Stimulated activated CD8-positive, alpha-beta memory T cell treated with anti-CD3 and anti-CD28 coated beads, Interleukin-12 subunit alpha, Interleukin-12 subunit beta, amount 100 ng/mL, for 24 hours (primary cell): ENCODE results near the gene UBE2H.
"Not testable (repeated sequence)": the region's sequence is repeated elsewhere in the genome, so short reads cannot be mapped to it uniquely, and the experiment has no call there.

ENCODE experiments used
- DNase-seq: peaks from one replicate; pipeline ENCODE4 v3.0.0-alpha.2; 2020; ENCODE audit errors: extremely low read depth

Gene UBE2H

DNA sequence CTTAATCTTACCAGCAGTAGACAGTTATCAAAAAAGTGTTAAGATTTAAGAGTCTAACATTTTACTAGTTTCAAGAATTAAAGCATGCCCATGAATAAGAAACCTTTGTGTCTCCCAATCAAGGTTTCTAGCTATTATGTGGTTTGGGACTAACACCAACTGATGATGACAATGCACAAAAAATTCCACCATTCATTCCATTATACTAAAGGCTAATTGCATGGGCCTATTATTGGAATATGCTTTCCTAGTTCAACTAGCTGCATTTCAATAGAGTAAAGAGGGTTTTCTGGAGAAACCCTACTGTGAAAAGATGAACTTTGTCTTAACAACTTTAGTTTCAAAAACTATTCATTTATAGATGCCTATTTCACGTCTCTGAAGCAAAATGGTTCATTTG lies 44.6 kb downstream of the UBE2H start:
- no peak for DNase-seq

GRCh38 chr7:129907122-129907736 lies 45.5 kb downstream of the UBE2H start:
- DNase-seq = no peak

- DNase-seq = no peak
Measured at GRCh38 chr7:129906700-129907099, 46.1 kb downstream of the UBE2H start.

DNA sequence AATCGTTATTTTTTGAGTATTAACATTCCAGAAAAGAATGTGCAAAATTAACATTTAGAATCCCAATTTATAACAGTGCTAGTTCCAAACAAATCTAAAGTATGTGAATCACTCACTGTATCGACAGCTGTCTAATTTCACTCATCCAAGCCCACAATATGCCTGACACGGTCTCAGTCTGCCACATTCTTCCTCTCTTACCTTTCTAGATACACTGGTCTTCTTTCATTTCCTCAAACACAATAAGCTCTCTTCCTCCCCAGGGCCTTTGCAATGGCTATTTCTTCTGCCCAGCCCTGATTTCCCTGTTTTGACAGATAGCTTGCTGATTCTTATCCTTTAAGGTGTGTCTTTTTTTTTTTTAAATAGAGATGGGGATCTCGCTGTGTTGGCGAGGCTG lies 48.8 kb downstream of the UBE2H start:
- DNase-seq = no peak

DNA sequence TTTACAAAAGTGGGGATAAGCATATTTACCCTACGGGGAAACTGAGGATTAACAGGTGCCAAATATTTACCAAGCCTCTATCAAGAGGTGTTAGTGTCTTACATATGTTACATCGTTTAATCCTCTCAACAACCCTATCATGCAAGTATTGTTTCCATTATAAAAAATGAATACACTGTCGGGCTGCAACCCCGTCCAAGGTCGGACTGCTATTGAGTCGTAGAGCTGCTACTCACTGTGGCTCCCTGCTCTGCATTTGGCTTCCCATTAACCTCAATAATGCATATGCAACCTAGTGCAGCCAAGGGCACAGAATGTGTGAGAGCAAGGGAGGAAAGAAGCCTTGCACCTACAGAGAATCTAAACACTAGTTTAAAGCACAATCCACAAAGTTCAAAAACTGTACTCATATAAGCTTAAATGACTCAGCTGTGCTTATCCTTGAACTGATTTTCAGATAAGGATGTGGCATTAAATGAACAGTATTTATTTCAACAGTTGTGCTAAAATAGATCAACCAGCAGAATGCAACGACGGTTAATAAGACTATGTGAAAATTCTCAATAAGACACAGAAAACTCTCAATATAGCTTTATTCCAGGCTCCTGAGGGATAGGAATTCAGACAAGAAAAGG lies 49.9 kb downstream of the UBE2H start:
- no peak for DNase-seq

- no peak for DNase-seq
Measured at GRCh38 chr7:129898502-129899160, 54.1 kb downstream of the UBE2H start.

- no peak for DNase-seq
Measured at GRCh38 chr7:129898007-129898406, 54.8 kb downstream of the UBE2H start.

DNA sequence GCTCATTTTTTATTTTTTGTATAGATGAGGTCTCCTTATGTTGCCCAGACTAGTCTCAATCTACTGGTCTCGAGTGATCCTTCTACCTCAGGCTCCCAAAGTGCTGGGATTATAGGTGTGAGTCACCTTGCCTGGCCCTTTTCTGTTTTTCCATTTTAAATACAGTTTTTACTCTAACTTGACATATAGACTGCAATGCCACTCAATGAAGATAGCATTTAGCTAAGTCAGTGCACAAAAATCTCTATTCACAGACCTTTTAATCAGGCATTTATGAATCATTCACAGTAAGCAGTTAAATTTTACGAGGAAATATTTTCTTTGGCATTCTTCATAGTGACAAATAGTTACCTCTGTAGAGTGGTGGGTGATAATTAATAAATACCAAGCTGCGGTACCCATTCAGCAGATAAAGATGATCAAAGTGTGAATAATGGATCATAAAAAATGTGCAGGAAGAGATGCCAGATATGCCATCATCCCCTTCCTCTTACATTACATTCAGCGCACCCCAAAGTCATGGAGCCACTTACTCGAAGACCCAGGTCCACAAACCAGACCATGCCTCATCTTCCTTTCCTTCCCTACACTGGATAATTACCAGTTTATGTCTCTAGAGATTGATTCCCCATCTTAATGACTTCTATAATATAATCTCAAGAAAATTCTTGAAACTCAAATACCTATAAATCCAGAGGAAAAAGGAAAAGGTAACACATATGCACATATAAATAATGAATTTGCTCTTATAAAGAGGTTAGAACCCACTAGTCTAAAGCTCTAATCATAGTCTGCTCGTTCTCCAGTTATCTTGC lies 56.0 kb downstream of the UBE2H start:
- DNase-seq = no peak

GRCh38 chr7:129894184-129894583 lies 58.6 kb downstream of the UBE2H start:
- DNase-seq = not testable (repeated sequence)

DNA sequence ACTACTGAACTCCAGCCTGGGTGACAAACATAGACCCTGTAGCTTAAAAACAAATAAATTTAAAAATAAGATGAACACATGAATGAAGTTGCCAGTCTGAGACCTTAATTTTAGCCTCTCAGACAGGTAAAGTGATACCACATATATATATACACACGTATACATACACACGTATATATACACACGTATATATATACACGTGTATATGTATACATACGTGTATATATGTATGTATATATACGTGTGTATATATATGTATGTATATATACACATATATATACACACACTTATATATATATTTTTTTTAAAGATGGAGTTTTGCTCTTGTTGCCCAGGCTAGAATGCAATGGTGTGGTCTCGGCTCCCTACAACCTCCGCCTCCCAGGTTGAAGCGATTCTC lies 62.7 kb downstream of the UBE2H start:
- DNase-seq = no peak

DNA sequence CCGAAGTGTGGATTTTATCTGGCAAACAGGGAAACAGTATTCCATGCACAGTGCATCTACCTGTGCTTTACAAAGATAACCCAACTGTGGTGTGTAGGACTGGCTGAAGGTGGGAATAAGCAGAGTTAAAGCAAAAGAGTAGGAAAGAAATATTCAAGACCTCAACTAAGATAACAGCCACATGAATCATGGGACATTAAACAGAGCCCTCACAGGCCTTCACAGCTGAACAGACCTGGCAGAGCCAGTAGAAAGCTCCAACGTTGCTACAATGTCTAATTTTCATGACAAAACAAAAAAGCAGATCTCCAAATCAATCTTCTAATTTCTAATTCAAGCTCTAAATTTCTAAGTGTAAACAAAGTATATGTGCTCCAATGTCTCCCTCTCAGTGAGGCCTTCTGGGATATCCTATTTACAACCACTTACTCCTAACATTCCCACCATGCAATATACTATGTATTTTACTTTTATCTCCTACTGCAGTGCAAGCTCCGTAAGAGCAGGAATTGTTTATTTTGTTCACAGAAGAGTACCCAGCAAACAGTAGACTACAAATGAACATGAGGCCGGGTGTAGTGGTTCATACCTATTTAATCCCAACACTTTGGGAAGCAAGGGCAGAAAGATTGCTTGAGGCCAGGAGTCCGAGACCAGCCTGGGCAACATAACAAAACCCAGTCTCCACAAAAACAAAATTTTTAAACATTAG lies 63.5 kb downstream of the UBE2H start:
- no peak for DNase-seq

DNA sequence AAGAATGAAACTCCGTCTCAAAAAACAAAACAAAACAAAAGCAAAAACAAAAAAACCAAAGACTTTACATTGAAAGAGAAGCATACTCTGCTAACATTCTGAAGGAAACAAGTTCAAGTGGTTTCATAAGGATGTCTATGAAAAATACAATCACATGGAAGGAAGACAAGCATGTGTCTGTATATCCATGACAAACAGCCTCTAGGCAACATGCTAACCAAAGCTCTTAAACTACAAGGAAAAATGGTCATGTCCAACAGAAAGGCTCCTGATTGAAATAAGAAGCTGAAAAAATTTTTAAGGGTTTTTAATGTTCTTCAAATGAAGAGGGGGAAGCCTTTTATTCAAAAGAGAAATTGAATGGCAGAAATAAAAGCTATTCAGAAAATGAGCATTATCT lies 64.9 kb downstream of the UBE2H start:
- DNase-seq = no peak

GRCh38 chr7:129886818-129887186 lies 66.0 kb downstream of the UBE2H start:
- no peak for DNase-seq

GRCh38 chr7:129886167-129886817 lies 66.5 kb downstream of the UBE2H start:
- no peak for DNase-seq

DNA sequence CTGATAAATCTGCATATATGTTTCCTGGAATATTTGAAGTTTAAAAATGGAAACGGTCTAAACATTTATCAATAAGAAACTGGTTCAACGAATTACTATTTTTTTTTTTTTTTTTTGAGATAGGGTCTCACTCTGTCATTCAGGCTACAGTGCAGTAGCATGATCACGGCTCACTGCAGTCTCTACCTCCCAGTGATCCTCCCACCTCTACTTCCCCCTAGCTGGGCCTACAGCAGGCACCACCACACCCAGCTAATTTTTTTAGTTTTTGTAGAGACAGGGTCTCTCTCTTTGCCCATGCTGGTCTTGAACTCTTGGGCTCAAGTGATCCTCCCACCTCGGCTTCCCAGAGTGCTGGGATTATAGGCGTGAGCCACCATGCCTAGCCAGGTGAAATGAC lies 68.3 kb downstream of the UBE2H start:
- DNase-seq = no peak

DNA sequence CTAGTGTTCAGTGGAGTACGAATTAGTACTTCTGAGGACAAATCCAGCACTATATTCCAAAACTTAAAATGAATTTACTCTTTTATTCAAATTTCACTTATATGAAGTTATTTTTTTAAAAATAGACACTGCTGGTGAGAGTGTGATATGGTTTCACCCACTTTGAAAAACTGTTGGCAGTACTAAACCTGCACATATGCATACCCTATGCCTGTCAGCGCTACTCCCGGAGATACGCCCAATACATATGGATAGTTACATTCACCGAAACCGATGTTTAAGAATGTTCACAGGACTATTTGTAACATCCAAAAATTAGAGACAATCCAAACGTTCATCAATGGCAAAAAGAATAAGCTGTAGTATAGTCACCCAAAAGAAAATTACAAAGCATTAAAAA lies 69.6 kb downstream of the UBE2H start:
- DNase-seq = no peak

GRCh38 chr7:129882531-129882930 lies 70.2 kb downstream of the UBE2H start:
- no peak for DNase-seq

DNA sequence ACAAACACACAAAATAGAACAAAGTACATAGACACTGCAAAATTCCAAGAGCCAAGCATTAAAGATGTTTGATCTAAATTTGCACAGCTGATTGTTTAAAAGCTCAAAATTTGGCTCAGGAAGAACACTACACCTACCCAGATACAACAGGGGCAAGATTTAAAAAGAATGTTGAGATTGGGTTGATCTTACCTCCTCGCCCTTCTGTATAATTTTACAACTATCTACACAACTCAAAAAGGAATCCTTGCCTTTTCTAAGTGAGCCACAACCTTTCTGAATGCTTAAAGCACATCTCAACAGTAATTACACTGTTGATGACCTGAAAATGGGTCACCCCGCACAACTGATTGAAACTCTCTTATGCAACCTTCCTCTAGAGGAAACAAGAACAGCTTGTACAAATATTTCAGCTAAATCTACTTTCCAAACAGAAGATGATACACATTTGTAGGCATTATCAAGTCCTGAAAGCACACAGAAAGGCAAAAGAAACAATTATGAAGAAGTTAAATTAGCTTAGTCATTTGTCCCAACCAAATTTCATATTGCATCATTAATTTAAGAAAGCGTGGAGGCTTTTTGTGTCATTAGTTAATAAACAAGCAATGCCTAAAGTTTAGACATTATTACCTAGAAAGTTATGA lies 75.5 kb downstream of the UBE2H start:
- no peak for DNase-seq

GRCh38 chr7:129875745-129876411 lies 76.9 kb downstream of the UBE2H start:
- no peak for DNase-seq

GRCh38 chr7:129875160-129875559 lies 77.6 kb downstream of the UBE2H start:
- DNase-seq = no peak
